Stomach (tissue), 9 donors: Measurements from ENCODE around the gene ZNF511. TPM values are rescaled to one million over a fixed set of nuclear protein-coding genes. Genes with fewer than 3 reads are reported as not detected.

Experiments
- DNase-seq, 2 donors: peaks; one replicate each; pipeline versions ENCODE4 v3.0.0 to v3.0.0-alpha.2; 2013 to 2019
- H3K27ac ChIP-seq, 5 donors: fragments of 200-600 bp in 4 of 5; sonication (generic) in 4 of 5; one replicate each; pipeline ENCODE4 v1.5.1; 2013 to 2019; ENCODE audit warnings: mild to moderate bottlenecking in 1 of 5, moderate library complexity in 1 of 5
- H3K27me3 ChIP-seq, 3 donors: fragments of 200-600 bp; sonication (generic); one replicate each; pipeline ENCODE4 v1.5.1; 2017 to 2019; ENCODE audit warnings: mixed run types in 1 of 3
- H3K36me3 ChIP-seq, 4 donors: fragments of 200-600 bp; sonication (generic); 1 replicate in 3 of 4; 2 replicates in 1 of 4; pipeline ENCODE4 v1.5.1; 2016 to 2019
- H3K4me1 ChIP-seq, 4 donors: fragments of 200-600 bp; sonication (generic); one replicate each; pipeline ENCODE4 v1.5.1; 2016 to 2019
- H3K4me3 ChIP-seq, 4 donors: fragments of 200-600 bp; sonication (generic) in 3 of 4; one replicate each; pipeline ENCODE4 v1.5.1; 2016 to 2019; ENCODE audit warnings: mild to moderate bottlenecking in 1 of 4
- H3K9me3 ChIP-seq, 4 donors: fragments of 200-600 bp; sonication (generic); one replicate each; pipeline ENCODE4 v1.5.1; 2016 to 2019
- EP300 ChIP-seq: sonication (generic); formaldehyde crosslinking; IDR thresholded peaks from one replicate; pipeline ENCODE4 v1.6.1; 2017; ENCODE audit warnings: antibody characterized with exemption
- POLR2A ChIP-seq, 4 donors: fragments of 450-650 bp; IDR thresholded peaks; one replicate each; pipeline ENCODE4 v1.6.1; 2016; ENCODE audit warnings: antibody characterized with exemption in 4 of 4, control low read depth in 2 of 4, mild to moderate bottlenecking in 1 of 4, moderate library complexity in 1 of 4
- POLR2AphosphoS5 ChIP-seq, 3 donors: sonication (generic); formaldehyde crosslinking; IDR thresholded peaks; one replicate each; pipeline ENCODE4 v1.6.1; 2016; ENCODE audit warnings: antibody characterized with exemption in 3 of 3
- WGBS, 5 donors: extraction: QIAGEN DNeasy Blood & Tissue Kit in 3 of 5; methylation state at CpG; one replicate each; pipeline versions ENCODE4 v1.1.5 to v1.1.7; 2013 to 2018; 5-methylcytosine and 5-hydroxymethylcytosine counted together
- intact Hi-C: fragments of 100-400 bp; cut with DNase I; formaldehyde crosslinking; loops from one replicate; pipeline ENCODE4 v1.15.1; 2023; ENCODE audit warnings: low total_unique reads
- polyA plus RNA-seq, 3 donors: library from polyadenylated mRNA; stranded (reverse); fragments of 200-250 nt; gene quantifications; one replicate each; pipeline ENCODE4 v1.2.3, GENCODE V29; 2013
- total RNA-seq, 5 donors: library from RNA; depleted of rRNA; stranded (reverse); fragments of >200 nt; gene quantifications; one replicate each; pipeline versions ENCODE4 v1.1.0 to v1.2.3, GENCODE V29; 2014 to 2016
- TF ChIP-seq, protein P1 (sequence below), 7 experiments: fragments of 450-650 bp in 4 of 7; fragments of 200-600 bp in 3 of 7; sonication (generic) in 3 of 7; IDR thresholded peaks; one replicate each; pipeline ENCODE4 v1.5.1; 2016 to 2019; ENCODE audit warnings: antibody characterized with exemption in 7 of 7, control low read depth in 2 of 7, mild to moderate bottlenecking in 1 of 7
- donor health status: healthy with polysubstance abuse.
- donor health status: Bipolar disorder and iron deficiency.
- donor health status: healthy.

The ZNF511 gene
- total and polyA plus RNA-seq, 8 donors, result 12.7 to 82.1 (median 55.9) TPM

DNA sequence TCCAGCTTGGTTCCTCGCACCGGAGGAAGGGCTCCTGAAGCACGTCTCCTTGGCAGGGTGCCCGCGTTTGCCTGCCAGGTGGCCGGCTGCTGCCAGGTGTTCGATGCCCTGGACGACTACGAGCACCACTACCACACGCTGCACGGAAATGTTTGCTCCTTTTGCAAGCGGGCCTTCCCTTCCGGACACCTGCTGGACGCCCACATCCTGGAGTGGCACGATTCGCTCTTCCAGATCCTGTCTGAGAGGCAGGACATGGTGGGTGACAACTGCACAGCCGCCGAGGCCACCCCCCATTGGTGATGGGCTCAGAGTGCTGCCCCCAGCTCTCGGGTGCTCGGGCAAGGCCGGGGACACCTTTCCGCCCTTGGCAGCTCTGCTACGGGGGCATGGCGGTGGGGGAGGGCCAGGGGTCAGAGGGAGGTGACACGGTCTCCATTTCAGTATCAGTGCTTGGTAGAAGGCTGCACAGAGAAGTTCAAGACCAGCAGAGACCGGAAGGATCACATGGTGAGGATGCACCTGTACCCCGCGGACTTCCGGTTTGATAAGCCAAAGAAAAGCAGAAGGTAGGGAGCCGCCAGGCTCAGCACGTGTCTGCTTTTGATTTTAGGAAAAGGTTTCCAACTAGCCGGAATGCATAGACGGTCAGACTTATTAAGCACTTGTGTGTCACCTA, 1.1 kb downstream of the ZNF511 start:
- H3K4me1 ChIP-seq, result peaks cover 32 to 51% (median 37%) of the 10 kb centered on the region in 4 donors
- no peak for TF ChIP-seq EP300
- no peak for TF ChIP-seq POLR2AphosphoS5 (IDR thresholded peaks at IDR 0.05)
- no peak for TF ChIP-seq POLR2A (IDR thresholded peaks at IDR 0.05)
- TF ChIP-seq, protein P1, sequence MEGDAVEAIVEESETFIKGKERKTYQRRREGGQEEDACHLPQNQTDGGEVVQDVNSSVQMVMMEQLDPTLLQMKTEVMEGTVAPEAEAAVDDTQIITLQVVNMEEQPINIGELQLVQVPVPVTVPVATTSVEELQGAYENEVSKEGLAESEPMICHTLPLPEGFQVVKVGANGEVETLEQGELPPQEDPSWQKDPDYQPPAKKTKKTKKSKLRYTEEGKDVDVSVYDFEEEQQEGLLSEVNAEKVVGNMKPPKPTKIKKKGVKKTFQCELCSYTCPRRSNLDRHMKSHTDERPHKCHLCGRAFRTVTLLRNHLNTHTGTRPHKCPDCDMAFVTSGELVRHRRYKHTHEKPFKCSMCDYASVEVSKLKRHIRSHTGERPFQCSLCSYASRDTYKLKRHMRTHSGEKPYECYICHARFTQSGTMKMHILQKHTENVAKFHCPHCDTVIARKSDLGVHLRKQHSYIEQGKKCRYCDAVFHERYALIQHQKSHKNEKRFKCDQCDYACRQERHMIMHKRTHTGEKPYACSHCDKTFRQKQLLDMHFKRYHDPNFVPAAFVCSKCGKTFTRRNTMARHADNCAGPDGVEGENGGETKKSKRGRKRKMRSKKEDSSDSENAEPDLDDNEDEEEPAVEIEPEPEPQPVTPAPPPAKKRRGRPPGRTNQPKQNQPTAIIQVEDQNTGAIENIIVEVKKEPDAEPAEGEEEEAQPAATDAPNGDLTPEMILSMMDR (IDR thresholded peaks at IDR 0.05), result no peak
- H3K4me3 ChIP-seq, result peak overlapping the region; percentile 88 to 100 (median 92)
- H3K9me3 ChIP-seq, result no peaks in the 10 kb centered on the region
- peak; percentile 49 to 66 for DNase-seq
- 68 to 83% (median 72%) methylated on average over 33 of the region's 33 CpGs for whole genome bisulfite sequencing, 5 donors
- H3K27me3 ChIP-seq, result no peaks in the 10 kb centered on the region
- intact Hi-C loops, result loop anchor here (5.0 kb wide), 1 partner anchor 53 kb away; no protein-coding TSS in a partner anchor
- H3K36me3 ChIP-seq, result peaks cover 15 to 40% (median 37%) of the 10 kb centered on the region in 4 donors
- peak overlapping the region; percentile 68 to 98 (median 97) for H3K27ac ChIP-seq

DNA sequence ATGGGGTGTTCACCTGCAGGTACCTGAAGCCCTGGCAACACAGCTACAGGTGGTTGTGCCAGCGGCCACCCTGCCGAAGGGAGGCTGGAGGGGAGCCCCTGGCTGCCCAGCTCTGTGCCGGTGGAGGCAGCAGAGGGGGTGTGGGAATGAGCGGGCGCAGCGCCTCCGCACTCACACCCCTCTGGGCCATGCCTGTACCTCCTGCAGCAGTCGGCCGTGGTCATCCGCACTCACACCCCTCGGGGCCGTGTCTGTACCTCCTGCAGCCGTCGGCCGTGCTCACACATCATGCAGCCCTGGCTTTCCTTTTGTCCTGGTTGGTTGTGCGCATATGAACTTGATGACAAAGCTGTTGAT, 1.7 kb downstream of the ZNF511 start:
- Histone ChIP-seq H3K36me3 (peaks cover 15 to 39% (median 37%) of the 10 kb centered on the region in 4 donors), H3K4me3 (no peak overlapping the region), H3K27me3 (no peaks in the 10 kb centered on the region), H3K9me3 (no peaks in the 10 kb centered on the region), H3K27ac (no peak overlapping the region), H3K4me1 (peaks cover 30 to 46% (median 34%) of the 10 kb centered on the region in 4 donors)
- TF ChIP-seq, protein P1 (IDR thresholded peaks at IDR 0.05), result no peak
- no peak for TF ChIP-seq EP300
- TF ChIP-seq POLR2AphosphoS5 (IDR thresholded peaks at IDR 0.05), result no peak
- TF ChIP-seq POLR2A (IDR thresholded peaks at IDR 0.05), result no peak
- intact Hi-C loops, result loop anchor here (5.0 kb wide), 1 partner anchor 53 kb away; no protein-coding TSS in a partner anchor
- DNase-seq, result no peak
- 94 to 98% (median 97%) methylated on average over 16 of the region's 16 CpGs for WGBS, 5 donors

DNA sequence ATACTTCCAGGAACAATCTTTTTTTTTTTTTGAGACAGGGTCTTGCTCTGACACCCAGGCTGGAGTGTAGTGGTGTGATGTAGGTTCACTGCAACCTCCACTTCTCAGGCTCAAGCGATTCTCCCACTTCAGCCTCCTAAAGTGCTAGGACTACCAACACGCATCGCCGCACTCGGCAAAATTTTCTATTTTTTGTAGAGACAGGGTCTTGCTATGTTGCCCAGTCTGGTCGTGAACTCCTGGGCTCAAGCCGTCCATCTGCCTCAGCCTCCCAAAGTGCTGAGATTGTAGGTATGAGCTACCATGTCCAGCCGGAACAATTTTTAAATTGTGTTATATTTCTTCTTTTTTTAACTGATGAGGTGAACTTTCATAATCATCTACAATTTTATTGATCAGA, 2.1 kb downstream of the ZNF511 start:
- no peak overlapping the region for H3K27ac ChIP-seq
- WGBS, 5 donors, result 93 to 99% (median 96%) methylated on average over 8 of the region's 8 CpGs

DNA sequence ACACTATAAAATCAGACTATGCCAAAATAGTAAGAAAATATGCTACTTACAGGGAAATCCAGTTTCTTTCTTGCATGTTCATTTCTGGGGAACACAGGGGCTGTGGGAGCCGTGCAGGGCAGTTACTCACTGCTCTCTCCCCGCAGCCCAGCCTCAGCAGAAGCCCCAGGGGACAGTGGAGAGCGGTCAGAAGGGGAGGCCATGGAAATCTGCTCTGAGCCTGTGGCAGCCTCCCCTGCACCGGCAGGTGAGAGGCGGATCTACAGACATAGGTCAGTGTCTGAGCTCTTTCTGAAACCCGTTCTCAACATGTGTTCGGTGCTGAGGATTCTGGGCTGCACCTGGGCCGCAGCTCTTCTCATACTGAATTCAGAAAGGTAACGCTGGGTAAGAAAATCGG, 2.9 kb downstream of the ZNF511 start:
- Histone ChIP-seq H3K4me1 (peaks cover 21 to 34% (median 29%) of the 10 kb centered on the region in 4 donors), H3K27ac (no peak overlapping the region), H3K9me3 (no peaks in the 10 kb centered on the region), H3K27me3 (no peaks in the 10 kb centered on the region), H3K4me3 (no peak overlapping the region), H3K36me3 (peaks cover 15 to 39% (median 37%) of the 10 kb centered on the region in 4 donors)
- intact Hi-C loops, result loop anchor here (5.0 kb wide), 1 partner anchor 54 kb away; no protein-coding TSS in a partner anchor
- 92 to 94% (median 93%) methylated on average over 10 of the region's 10 CpGs for WGBS, 5 donors
- no peak for TF ChIP-seq POLR2A (IDR thresholded peaks at IDR 0.05)
- no peak for TF ChIP-seq EP300
- TF ChIP-seq POLR2AphosphoS5 (IDR thresholded peaks at IDR 0.05), result no peak
- TF ChIP-seq, protein P1 (IDR thresholded peaks at IDR 0.05), result no peak
- DNase-seq, result no peak

More for the DNA sequence above, 2.1 kb downstream of the ZNF511 start:
- intact Hi-C loops, result loop anchor here (5.0 kb wide), 1 partner anchor 53 kb away; no protein-coding TSS in a partner anchor
- peaks cover 15 to 39% (median 37%) of the 10 kb centered on the region in 4 donors for H3K36me3 ChIP-seq
- no peak for TF ChIP-seq POLR2AphosphoS5 (IDR thresholded peaks at IDR 0.05)
- TF ChIP-seq POLR2A (IDR thresholded peaks at IDR 0.05), result no peak
- TF ChIP-seq EP300, result no peak
- TF ChIP-seq, protein P1 (IDR thresholded peaks at IDR 0.05), result no peak
- H3K27me3 ChIP-seq, result no peaks in the 10 kb centered on the region
- H3K9me3 ChIP-seq, result no peaks in the 10 kb centered on the region
- H3K4me1 ChIP-seq, result peaks cover 26 to 42% (median 33%) of the 10 kb centered on the region in 4 donors
- DNase-seq, result no peak
- no peak overlapping the region for H3K4me3 ChIP-seq
